Panc1 (cell line): ENCODE data around the gene TWF2.

Source experiments
- POLR2AphosphoS5 ChIP-seq: IDR thresholded peaks from 2 replicates; pipeline ENCODE4 v1.6.1; 2012; ENCODE audit warnings: mild to moderate bottlenecking, low read depth, low read length, moderate library complexity
- REST ChIP-seq, 2 experiments: IDR thresholded peaks; 2 replicates each; pipeline ENCODE4 v1.6.1; 2011 to 2012; ENCODE audit warnings: low read depth in 2 of 2, control low read depth in 1 of 2, low read length in 1 of 2, mild to moderate bottlenecking in 1 of 2, moderate library complexity in 1 of 2; ENCODE audit not compliant: insufficient read depth in 1 of 2
- TCF7L2 ChIP-seq: IDR thresholded peaks from 2 replicates; pipeline ENCODE4 v1.6.1; 2011; ENCODE audit warnings: mild to moderate bottlenecking, low read depth, low read length, inconsistent platforms
- TF ChIP-seq, protein P1 (sequence below): fragments of 450-650 bp; IDR thresholded peaks from 2 replicates; pipeline ENCODE4 v1.5.1; 2017; ENCODE audit warnings: mild to moderate bottlenecking

- no peak for TF ChIP-seq REST (IDR thresholded peaks at IDR 0.05; ENCODE audit: insufficient read depth in 1 of 2, low read depth in 2 of 2, low read length in 1 of 2)
- no peak for TF ChIP-seq POLR2AphosphoS5
- TF ChIP-seq, protein P1, sequence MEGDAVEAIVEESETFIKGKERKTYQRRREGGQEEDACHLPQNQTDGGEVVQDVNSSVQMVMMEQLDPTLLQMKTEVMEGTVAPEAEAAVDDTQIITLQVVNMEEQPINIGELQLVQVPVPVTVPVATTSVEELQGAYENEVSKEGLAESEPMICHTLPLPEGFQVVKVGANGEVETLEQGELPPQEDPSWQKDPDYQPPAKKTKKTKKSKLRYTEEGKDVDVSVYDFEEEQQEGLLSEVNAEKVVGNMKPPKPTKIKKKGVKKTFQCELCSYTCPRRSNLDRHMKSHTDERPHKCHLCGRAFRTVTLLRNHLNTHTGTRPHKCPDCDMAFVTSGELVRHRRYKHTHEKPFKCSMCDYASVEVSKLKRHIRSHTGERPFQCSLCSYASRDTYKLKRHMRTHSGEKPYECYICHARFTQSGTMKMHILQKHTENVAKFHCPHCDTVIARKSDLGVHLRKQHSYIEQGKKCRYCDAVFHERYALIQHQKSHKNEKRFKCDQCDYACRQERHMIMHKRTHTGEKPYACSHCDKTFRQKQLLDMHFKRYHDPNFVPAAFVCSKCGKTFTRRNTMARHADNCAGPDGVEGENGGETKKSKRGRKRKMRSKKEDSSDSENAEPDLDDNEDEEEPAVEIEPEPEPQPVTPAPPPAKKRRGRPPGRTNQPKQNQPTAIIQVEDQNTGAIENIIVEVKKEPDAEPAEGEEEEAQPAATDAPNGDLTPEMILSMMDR = no peak
- no peak for TF ChIP-seq TCF7L2
These were observed 11.2 kb downstream of the TWF2 start for GRCh38 chr3:52227766-52228165.
